Measurements from ENCODE around the gene YPEL1.
"Not testable (repeated sequence)": the region's sequence is repeated elsewhere in the genome, so short reads cannot be mapped to it uniquely, and the experiment has no call there.

The YPEL1 gene

DNA sequence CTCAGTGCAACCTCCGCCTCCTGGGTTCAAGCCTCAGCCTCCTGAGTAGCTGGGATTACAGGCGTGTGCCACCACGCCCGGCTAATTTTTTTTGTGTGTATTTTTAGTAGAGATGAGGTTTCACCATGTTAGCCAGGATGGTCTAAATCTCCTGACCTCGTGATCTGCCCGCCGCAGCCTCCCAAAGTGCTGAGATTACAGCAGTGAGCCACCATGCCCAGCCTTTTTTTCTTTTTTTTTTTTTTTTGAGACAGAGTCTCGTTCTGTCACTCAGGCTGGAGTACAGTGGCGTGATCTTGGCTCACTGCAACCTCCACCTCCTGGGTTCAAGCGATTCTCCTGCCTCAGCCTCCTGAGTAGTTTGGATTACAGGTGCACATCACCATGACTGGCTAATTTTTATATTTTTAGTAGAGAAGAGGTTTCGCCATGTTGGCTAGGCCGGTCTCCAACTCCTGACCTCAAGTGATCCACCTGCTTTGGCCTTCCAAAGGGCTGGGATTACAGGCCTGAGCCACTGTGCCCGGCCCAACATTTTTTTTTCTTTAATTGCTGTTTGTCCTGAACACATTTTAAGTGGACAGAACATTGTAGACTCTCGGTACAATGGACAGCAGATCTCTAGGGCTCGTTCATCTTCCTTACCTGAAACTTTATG is 14.3 kb downstream of the YPEL1 start:
- DNase-seq (ENCODE audit: low read depth) = not testable (repeated sequence)

- not testable (repeated sequence) for DNase-seq (ENCODE audit: low read depth)
Measured at GRCh38 chr22:21720191-21720859, 15.3 kb downstream of the YPEL1 start.

- no peak for DNase-seq (ENCODE audit: low read depth)
Measured at GRCh38 chr22:21719024-21719423, 16.6 kb downstream of the YPEL1 start.

DNA sequence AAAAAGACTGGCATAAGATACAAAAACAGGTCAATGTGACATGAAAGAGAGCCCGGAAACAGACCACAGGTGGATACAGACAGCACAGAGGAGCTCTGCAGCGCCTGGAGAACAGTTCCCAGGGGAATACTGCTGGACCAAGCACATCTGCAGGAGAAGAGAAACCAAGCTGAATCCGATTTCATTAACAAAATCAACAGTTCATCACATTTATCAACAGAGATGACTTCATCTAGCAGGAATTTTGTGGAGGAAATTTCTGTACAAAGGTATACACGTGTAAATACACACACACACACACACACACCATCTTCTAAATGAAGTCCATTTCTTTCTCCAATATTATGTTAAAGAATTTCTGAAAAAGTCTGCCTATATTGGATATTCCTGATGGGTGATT is 17.1 kb downstream of the YPEL1 start:
- DNase-seq (ENCODE audit: low read depth) = no peak

DNA sequence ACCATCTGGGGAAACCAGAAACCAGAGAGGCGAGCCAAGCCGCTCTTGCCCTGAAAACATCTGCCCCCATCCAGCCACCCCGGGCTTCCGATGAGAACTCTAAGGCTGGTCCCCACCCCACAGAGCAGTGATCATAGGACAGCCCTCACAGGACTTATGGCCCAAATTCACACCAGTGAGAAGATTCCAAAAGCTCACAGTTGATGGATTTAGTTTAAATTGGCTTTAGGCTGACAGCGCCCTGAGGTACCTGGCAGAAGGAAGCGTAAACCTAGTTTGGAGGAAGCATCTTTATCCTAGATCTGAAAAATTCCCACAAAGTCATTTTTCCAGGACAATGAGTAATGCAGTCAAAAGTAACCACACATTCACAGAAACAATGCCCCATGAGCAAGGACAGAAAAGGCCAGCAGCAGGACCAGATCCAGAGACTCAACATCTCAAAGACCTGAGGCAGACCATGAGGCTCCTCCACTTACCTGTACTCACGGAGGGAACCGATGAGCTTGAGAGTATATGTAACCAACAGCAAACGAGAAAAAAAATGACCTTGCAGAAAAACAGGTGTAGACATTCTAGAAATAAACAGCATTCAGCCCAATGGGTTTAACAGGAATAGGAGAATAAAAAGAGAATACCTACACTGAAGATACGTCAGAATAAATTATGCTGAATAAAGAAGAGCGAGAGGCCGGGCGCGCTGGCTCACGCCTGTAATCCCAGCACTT is 19.0 kb downstream of the YPEL1 start:
- DNase-seq (ENCODE audit: low read depth) = not testable (repeated sequence)

DNA sequence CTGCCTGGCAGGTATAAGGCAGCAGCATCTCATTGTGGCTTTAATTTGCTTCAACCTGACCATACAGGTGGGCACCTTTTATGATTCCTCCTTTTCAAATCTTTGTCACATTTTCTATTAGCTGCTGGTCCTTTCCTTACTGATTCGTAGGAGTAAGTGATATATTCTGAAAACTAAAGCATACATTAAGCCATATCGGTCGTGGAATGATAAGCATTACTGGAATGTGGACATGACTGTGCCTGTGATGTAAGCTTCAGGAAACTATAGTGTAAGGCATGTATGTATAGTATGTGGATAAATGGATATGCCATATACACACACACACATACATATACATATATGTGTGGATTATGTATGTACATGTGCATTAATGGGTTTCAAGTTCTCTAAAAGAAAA is 20.8 kb downstream of the YPEL1 start:
- no peak for DNase-seq (ENCODE audit: low read depth)

- DNase-seq (ENCODE audit: low read depth) = no peak
Measured at GRCh38 chr22:21714059-21714770, 21.4 kb downstream of the YPEL1 start.

GRCh38 chr22:21713428-21714058 is 22.1 kb downstream of the YPEL1 start:
- no peak for DNase-seq (ENCODE audit: low read depth)

- peak; percentile 63 for DNase-seq (ENCODE audit: low read depth)
Measured at GRCh38 chr22:21712751-21713427, 22.7 kb downstream of the YPEL1 start.

GRCh38 chr22:21711851-21712250 is 23.7 kb downstream of the YPEL1 start:
- DNase-seq (ENCODE audit: low read depth) = no peak

GRCh38 chr22:21710156-21710555 is 25.4 kb downstream of the YPEL1 start:
- DNase-seq (ENCODE audit: low read depth) = no peak

- no peak for DNase-seq (ENCODE audit: low read depth)
Measured at GRCh38 chr22:21709688-21710087, 25.9 kb downstream of the YPEL1 start.

DNA sequence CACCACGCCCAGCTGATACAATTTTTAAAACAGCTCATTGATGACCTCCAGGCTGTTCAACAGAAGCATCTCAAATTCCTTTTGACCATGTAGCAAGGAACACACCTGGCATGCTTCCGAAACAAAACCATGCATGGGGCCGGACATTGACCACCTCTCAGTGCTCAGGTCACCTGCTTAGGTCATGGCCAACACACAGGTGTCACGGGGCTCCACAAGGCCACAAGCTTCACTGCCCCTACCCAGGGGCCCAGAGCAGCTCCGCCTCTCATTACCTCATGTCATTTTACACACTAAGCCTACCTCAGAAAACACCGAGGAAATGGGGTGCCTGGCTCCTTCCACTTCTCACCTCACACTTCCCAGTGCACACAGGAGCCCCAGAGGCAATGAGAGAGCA is 26.6 kb downstream of the YPEL1 start:
- DNase-seq (ENCODE audit: low read depth) = no peak

GRCh38 chr22:21707677-21708076 is 27.9 kb downstream of the YPEL1 start:
- no peak for DNase-seq (ENCODE audit: low read depth)

- no peak for DNase-seq (ENCODE audit: low read depth)
Measured at GRCh38 chr22:21703684-21704316, 31.8 kb downstream of the YPEL1 start.

- no peak for DNase-seq (ENCODE audit: low read depth)
Measured at GRCh38 chr22:21702700-21703683, 32.6 kb downstream of the YPEL1 start.

- no peak for DNase-seq (ENCODE audit: low read depth)
Measured at GRCh38 chr22:21702094-21702493, 33.5 kb downstream of the YPEL1 start.

DNA sequence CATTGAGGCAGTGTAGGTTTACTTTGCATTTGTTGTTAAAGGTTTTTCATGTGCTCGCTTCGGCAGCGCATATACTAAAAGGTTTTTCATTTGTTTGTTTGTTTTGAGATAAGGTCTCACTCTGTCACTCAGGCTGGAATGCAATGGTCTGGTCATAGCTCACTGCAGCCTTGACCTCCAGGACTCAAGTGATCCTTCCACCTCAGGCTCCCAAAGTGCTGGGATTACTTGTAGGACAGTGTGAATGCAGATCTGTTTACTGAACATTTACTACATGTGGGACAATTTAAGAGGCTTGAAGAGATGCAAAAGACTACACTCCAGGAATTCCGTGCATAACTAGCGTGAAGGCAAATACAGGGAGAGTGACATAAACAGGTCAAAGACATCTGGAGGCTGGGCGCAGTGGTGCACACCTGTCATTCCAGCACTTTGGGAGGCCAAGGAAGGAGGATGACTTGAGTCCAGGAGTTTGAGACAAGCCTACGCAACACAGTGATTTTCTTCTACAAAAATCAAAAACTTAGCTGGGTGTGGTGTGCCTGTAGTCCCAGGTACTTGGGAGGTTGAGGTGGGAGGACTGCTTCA is 34.1 kb downstream of the YPEL1 start:
- no peak for DNase-seq (ENCODE audit: low read depth)

DNA sequence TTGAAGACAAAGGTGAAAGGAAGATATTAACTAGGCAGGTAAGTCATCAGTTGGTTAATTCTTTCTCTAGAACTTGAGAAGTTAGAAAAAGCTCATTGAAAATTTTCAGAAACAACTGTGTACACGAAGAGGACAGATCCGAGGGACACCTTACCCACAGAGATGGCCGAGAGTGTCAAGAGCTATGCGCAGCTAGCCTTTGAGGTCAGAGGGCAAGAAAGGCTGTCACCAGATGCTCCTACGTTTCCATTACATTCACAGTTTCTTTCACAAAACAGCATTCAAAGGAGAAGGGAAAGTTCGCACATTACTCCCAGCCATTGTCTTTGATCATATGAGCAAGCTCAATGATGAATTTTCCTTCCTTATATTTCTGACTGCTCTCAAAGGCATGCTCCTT is 34.8 kb downstream of the YPEL1 start:
- no peak for DNase-seq (ENCODE audit: low read depth)
